ENCODE data around the gene NCMAP. TPM values are rescaled to one million over a fixed set of nuclear protein-coding genes. Genes with fewer than 3 reads are reported as not detected.
A peak's percentile ranks its signal among the peaks of the same experiment; 100 is the strongest.

NCMAP gene
- total RNA-seq, 4 donors from 2014 or later: 0.16 TPM; not detected in 3

GRCh38 chr1:24620678-24621077 is 64.8 kb downstream of the NCMAP start:
- ATAC-seq (ENCODE audit: low FRiP score) (no peak), DNase-seq (ENCODE audit: low spot score) (no peak)
- no peak for TF ChIP-seq CTCF (IDR thresholded peaks at IDR 0.05)

GRCh38 chr1:24621121-24621520 is 65.2 kb downstream of the NCMAP start:
- no peak for ATAC-seq (ENCODE audit: low FRiP score)
- TF ChIP-seq CTCF (IDR thresholded peaks at IDR 0.05): no peak

GRCh38 chr1:24622218-24622617 is 66.3 kb downstream of the NCMAP start:
- DNase-seq (ENCODE audit: low spot score): no peak
- no peak for TF ChIP-seq CTCF (IDR thresholded peaks at IDR 0.05)
- ATAC-seq (ENCODE audit: low FRiP score): no peak

More at GRCh38 chr1:24621121-24621520, 65.2 kb downstream of the NCMAP start:
- no peak for DNase-seq (ENCODE audit: low spot score)

GRCh38 chr1:24632832-24633175 is 76.9 kb downstream of the NCMAP start:
- no peak for ATAC-seq (ENCODE audit: low FRiP score)
- no peak for TF ChIP-seq CTCF (IDR thresholded peaks at IDR 0.05)
- no peak for DNase-seq (ENCODE audit: low spot score)

- DNase-seq (ENCODE audit: low spot score): no peak
- ATAC-seq (ENCODE audit: low FRiP score): peak; percentile 52
- TF ChIP-seq CTCF (IDR thresholded peaks at IDR 0.05): no peak
Observed at GRCh38 chr1:24635195-24635843, 79.4 kb downstream of the NCMAP start.

GRCh38 chr1:24636661-24637357 is 80.9 kb downstream of the NCMAP start:
- TF ChIP-seq CTCF (IDR thresholded peaks at IDR 0.05): no peak
- ATAC-seq (ENCODE audit: low FRiP score) (no peak), DNase-seq (ENCODE audit: low spot score) (no peak)

GRCh38 chr1:24639094-24639493 is 83.2 kb downstream of the NCMAP start:
- no peak for TF ChIP-seq CTCF (IDR thresholded peaks at IDR 0.05)
- ATAC-seq (ENCODE audit: low FRiP score) (no peak), DNase-seq (ENCODE audit: low spot score) (no peak)
